ENCODE data around the gene ZC3H11A. TPM values are rescaled to one million over a fixed set of nuclear protein-coding genes. Genes with fewer than 3 reads are reported as not detected.

The ZC3H11A gene
- total RNA-seq, 1 donor from 2014 or later: 71.1 TPM

DNA sequence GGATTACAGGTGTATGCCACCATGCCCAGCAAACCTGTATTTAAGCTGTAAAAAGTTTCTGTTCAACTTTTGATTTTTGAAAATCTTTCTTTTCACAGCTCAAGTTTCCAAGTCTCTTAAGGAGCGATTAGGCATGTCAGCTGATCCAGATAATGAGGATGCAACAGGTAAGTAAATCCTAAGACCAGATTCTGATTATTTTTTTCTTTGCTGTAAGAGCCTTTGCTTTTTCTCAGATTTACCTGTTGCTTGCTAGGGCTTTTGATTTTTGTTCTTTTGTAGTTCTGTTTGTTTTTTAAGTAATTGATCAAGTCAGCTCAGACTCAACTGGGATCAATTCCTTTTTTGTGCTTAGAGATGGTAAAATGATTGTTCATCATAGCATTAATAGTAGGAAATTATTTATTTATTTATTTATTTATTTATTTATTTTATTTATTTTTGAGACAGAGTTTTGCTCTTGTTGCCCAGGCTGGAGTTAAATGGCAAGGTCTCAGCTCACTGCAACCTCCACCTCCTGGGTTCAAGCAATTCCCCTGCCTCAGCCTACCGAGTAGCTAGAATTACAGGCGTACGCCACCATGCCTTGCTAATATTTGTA lies 44.9 kb downstream of the ZC3H11A start:
- H3K27me3 ChIP-seq (ENCODE audit: control insufficient read depth, insufficient read depth, low read length): no peaks in the 10 kb centered on the region
- no peak for DNase-seq (ENCODE audit: low read depth)
- TF ChIP-seq, protein P1, sequence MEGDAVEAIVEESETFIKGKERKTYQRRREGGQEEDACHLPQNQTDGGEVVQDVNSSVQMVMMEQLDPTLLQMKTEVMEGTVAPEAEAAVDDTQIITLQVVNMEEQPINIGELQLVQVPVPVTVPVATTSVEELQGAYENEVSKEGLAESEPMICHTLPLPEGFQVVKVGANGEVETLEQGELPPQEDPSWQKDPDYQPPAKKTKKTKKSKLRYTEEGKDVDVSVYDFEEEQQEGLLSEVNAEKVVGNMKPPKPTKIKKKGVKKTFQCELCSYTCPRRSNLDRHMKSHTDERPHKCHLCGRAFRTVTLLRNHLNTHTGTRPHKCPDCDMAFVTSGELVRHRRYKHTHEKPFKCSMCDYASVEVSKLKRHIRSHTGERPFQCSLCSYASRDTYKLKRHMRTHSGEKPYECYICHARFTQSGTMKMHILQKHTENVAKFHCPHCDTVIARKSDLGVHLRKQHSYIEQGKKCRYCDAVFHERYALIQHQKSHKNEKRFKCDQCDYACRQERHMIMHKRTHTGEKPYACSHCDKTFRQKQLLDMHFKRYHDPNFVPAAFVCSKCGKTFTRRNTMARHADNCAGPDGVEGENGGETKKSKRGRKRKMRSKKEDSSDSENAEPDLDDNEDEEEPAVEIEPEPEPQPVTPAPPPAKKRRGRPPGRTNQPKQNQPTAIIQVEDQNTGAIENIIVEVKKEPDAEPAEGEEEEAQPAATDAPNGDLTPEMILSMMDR (IDR thresholded peaks at IDR 0.05; ENCODE audit: insufficient read depth, low read length, poor library complexity, severe bottlenecking): no peak
- H3K36me3 ChIP-seq (ENCODE audit: control insufficient read depth, insufficient read depth, low read length): no peaks in the 10 kb centered on the region
- H3K4me3 ChIP-seq (ENCODE audit: low read depth, low read length): no peak overlapping the region

- no peak for DNase-seq (ENCODE audit: low read depth)
- no peak overlapping the region for H3K4me3 ChIP-seq (ENCODE audit: low read depth, low read length)
- no peaks in the 10 kb centered on the region for H3K27me3 ChIP-seq (ENCODE audit: control insufficient read depth, insufficient read depth, low read length)
- TF ChIP-seq, protein P1 (IDR thresholded peaks at IDR 0.05; ENCODE audit: insufficient read depth, low read length, poor library complexity, severe bottlenecking): no peak
- H3K36me3 ChIP-seq (ENCODE audit: control insufficient read depth, insufficient read depth, low read length): no peaks in the 10 kb centered on the region
These were observed 47.1 kb downstream of the ZC3H11A start for GRCh38 chr1:203842559-203842876.

DNA sequence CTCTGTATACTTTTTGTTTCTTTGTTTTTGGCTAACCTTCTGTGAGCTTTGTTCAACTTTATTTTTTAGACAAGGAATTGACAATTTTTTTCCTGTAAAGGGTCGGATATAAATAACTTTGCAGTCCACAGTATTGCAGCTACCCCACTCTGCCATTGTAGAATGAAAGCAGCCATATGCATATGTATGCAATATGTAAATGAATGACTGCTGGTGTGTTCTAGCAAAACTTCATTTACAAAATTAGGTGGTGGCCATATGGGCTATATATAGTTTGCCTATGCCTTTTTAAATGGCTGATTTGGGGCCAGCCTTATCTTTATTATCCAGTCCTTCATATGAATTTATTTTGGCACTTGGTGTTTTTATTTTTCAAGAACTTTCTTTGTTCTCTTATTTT lies 48.0 kb downstream of the ZC3H11A start:
- no peaks in the 10 kb centered on the region for H3K36me3 ChIP-seq (ENCODE audit: control insufficient read depth, insufficient read depth, low read length)
- DNase-seq (ENCODE audit: low read depth): no peak
- TF ChIP-seq, protein P1 (IDR thresholded peaks at IDR 0.05; ENCODE audit: insufficient read depth, low read length, poor library complexity, severe bottlenecking): no peak
- H3K27me3 ChIP-seq (ENCODE audit: control insufficient read depth, insufficient read depth, low read length): no peaks in the 10 kb centered on the region
- H3K4me3 ChIP-seq (ENCODE audit: low read depth, low read length): no peak overlapping the region

Other genes with a start within 250 kb of the ZC3H11A start
- gene ATP2B4, start 168.8 kb upstream of the ZC3H11A start, total RNA-seq: 38.8 and 47.2 TPM in 2 replicates
- not detected in 2 replicates for gene LAX1, start 30.4 kb upstream of the ZC3H11A start, total RNA-seq
- gene ZBED6, start within 50 bp of the ZC3H11A start, total RNA-seq: 9.1 and 15.5 TPM in 2 replicates
- 70.0 and 83.4 TPM in 2 replicates for gene SNRPE, start 66.0 kb downstream of the ZC3H11A start, total RNA-seq

Measured in kidney epithelial cell (primary cell).